WTC11 (cell line): Measurements from ENCODE around the gene SYNGR3.

ENCODE experiments used
- ATF1 ChIP-seq: sonication (generic); formaldehyde crosslinking; IDR thresholded peaks from 2 replicates; pipeline ENCODE4 v1.8.1; 2023; ENCODE audit warnings: mild to moderate bottlenecking, moderate library complexity, missing genetic modification reagents
- CREB1 ChIP-seq: sonication (generic); formaldehyde crosslinking; IDR thresholded peaks from 2 replicates; pipeline ENCODE4 v1.8.0; 2023; ENCODE audit warnings: mild to moderate bottlenecking, missing genetic modification reagents
- ESRRA ChIP-seq: sonication (generic); formaldehyde crosslinking; IDR thresholded peaks from 2 replicates; pipeline ENCODE4 v1.8.1; 2022; ENCODE audit warnings: mild to moderate bottlenecking, missing genetic modification reagents, borderline replicate concordance
- FOXJ3 ChIP-seq: sonication (generic); formaldehyde crosslinking; IDR thresholded peaks from 2 replicates; pipeline ENCODE4 v1.9.0; 2021; ENCODE audit warnings: missing genetic modification reagents, mild to moderate bottlenecking, borderline replicate concordance
- MAX ChIP-seq: sonication (generic); formaldehyde crosslinking; IDR thresholded peaks from 2 replicates; pipeline ENCODE4 v1.8.0; 2022; ENCODE audit warnings: mild to moderate bottlenecking, missing genetic modification reagents
- NFYB ChIP-seq: sonication (generic); formaldehyde crosslinking; conservative IDR thresholded peaks from 2 replicates; pipeline ENCODE4 v1.8.0; 2022; ENCODE audit warnings: low read depth, missing genetic modification reagents
- ZNF138 ChIP-seq: sonication (generic); formaldehyde crosslinking; conservative IDR thresholded peaks from 2 replicates; pipeline ENCODE4 v1.8.1; 2022; ENCODE audit warnings: mild to moderate bottlenecking, moderate library complexity, missing genetic modification reagents
- ZNF532 ChIP-seq: fragments of 250-450 bp; sonication (Bioruptor Pico); IDR thresholded peaks from 2 replicates; pipeline ENCODE4 v1.9.0; 2021; ENCODE audit warnings: mild to moderate bottlenecking, borderline replicate concordance
- TF ChIP-seq, protein P1 (sequence below): fragments of 200-600 bp; IDR thresholded peaks from 2 replicates; pipeline ENCODE4 v1.8.0; 2022; ENCODE audit warnings: antibody characterized with exemption
- TF ChIP-seq, protein P2 (sequence below): sonication (generic); formaldehyde crosslinking; IDR thresholded peaks from 2 replicates; pipeline ENCODE4 v1.8.1; 2023; ENCODE audit warnings: mild to moderate bottlenecking, missing genetic modification reagents, moderate library complexity

DNA sequence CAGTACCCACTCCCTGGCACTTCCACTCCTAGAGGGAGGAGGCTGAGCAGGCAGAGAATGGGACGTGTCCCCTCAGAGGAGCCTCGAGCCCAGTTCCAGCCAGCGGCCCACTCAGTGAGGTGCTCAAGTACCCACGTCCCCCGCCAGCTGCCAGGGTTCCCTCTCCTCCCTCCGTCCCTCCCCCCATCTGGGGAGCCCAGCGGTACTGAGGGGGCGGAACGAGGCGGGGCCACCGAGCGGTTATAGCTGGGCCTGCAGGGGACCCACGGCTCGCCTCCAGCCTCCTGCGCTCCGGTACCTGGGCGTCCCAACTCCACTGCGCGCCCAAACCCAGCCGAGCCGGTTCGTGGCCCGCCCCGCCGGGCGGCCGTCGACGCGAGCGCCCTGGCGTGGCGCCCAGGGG is 29.7 kb downstream of the SYNGR3 start, which contains the start of gene NPW:
- TF ChIP-seq ESRRA (CRISPR knock-in tag): no peak
- TF ChIP-seq, protein P1, sequence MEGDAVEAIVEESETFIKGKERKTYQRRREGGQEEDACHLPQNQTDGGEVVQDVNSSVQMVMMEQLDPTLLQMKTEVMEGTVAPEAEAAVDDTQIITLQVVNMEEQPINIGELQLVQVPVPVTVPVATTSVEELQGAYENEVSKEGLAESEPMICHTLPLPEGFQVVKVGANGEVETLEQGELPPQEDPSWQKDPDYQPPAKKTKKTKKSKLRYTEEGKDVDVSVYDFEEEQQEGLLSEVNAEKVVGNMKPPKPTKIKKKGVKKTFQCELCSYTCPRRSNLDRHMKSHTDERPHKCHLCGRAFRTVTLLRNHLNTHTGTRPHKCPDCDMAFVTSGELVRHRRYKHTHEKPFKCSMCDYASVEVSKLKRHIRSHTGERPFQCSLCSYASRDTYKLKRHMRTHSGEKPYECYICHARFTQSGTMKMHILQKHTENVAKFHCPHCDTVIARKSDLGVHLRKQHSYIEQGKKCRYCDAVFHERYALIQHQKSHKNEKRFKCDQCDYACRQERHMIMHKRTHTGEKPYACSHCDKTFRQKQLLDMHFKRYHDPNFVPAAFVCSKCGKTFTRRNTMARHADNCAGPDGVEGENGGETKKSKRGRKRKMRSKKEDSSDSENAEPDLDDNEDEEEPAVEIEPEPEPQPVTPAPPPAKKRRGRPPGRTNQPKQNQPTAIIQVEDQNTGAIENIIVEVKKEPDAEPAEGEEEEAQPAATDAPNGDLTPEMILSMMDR: no peak
- TF ChIP-seq, protein P2, sequence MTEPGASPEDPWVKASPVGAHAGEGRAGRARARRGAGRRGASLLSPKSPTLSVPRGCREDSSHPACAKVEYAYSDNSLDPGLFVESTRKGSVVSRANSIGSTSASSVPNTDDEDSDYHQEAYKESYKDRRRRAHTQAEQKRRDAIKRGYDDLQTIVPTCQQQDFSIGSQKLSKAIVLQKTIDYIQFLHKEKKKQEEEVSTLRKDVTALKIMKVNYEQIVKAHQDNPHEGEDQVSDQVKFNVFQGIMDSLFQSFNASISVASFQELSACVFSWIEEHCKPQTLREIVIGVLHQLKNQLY (CRISPR knock-in tag): no peak
- no peak for TF ChIP-seq MAX (CRISPR knock-in tag)
- no peak for TF ChIP-seq ZNF532
- TF ChIP-seq NFYB: no peak
- TF ChIP-seq FOXJ3 (CRISPR knock-in tag): no peak
- no peak for TF ChIP-seq CREB1
- TF ChIP-seq ZNF138: no peak
- TF ChIP-seq ATF1 (CRISPR knock-in tag): no peak
